Measurements from ENCODE around the gene THRAP3.

THRAP3 gene

GRCh38 chr1:36328088-36328480 lies 103.8 kb downstream of the THRAP3 start:
- DNase-seq = no peak

- no peak for DNase-seq
Measured at GRCh38 chr1:36328713-36329112, 104.5 kb downstream of the THRAP3 start.

- DNase-seq = no peak
Measured at GRCh38 chr1:36329817-36330216, 105.6 kb downstream of the THRAP3 start.

- DNase-seq = no peak
Measured at GRCh38 chr1:36330940-36331339, 106.7 kb downstream of the THRAP3 start.

GRCh38 chr1:36337830-36338229 lies 113.6 kb downstream of the THRAP3 start:
- no peak for DNase-seq

- DNase-seq = no peak
Measured at GRCh38 chr1:36339215-36339614, 115.0 kb downstream of the THRAP3 start.

- no peak for DNase-seq
Measured at GRCh38 chr1:36339615-36340014, 115.4 kb downstream of the THRAP3 start.

GRCh38 chr1:36341626-36342320 lies 117.5 kb downstream of the THRAP3 start:
- DNase-seq = no peak

- peak; percentile 56 for DNase-seq
Measured at GRCh38 chr1:36342426-36343185, 118.4 kb downstream of the THRAP3 start.

GRCh38 chr1:36343651-36344394 lies 119.6 kb downstream of the THRAP3 start:
- DNase-seq = no peak

GRCh38 chr1:36344395-36344680 lies 120.1 kb downstream of the THRAP3 start:
- no peak for DNase-seq

GRCh38 chr1:36345353-36345752 lies 121.1 kb downstream of the THRAP3 start:
- no peak for DNase-seq

- DNase-seq = no peak
Measured at GRCh38 chr1:36346741-36347370, 122.6 kb downstream of the THRAP3 start.

GRCh38 chr1:36349241-36349671 lies 125.0 kb downstream of the THRAP3 start:
- DNase-seq = no peak

- DNase-seq = no peak
Measured at GRCh38 chr1:36349839-36350238, 125.6 kb downstream of the THRAP3 start.

- peak; percentile 48 for DNase-seq
Measured at GRCh38 chr1:36350659-36351226, 126.5 kb downstream of the THRAP3 start.

- no peak for DNase-seq
Measured at GRCh38 chr1:36351227-36351977, 127.2 kb downstream of the THRAP3 start.

GRCh38 chr1:36352125-36352909 lies 128.1 kb downstream of the THRAP3 start:
- no peak for DNase-seq

GRCh38 chr1:36352910-36353878 lies 129.0 kb downstream of the THRAP3 start:
- DNase-seq = no peak

GRCh38 chr1:36354486-36354885 lies 130.2 kb downstream of the THRAP3 start:
- no peak for DNase-seq
